Heart right ventricle (tissue), 16 donors: ENCODE data around the gene KIF26B. TPM values are rescaled to one million over a fixed set of nuclear protein-coding genes. Genes with fewer than 3 reads are reported as not detected.

ENCODE experiments used
- ATAC-seq, 8 donors: fragments of 200-7000 bp; cut with Tn5 transposase; one replicate each; pipeline ENCODE4 v1.9.1; 2020; ENCODE audit warnings: mild to moderate bottlenecking in 8 of 8, moderate library complexity in 8 of 8, moderate number of reproducible peaks in 1 of 8
- DNase-seq, 2 donors: peaks; one replicate each; pipeline ENCODE4 v3.0.0-alpha.2; 2020
- H3K27ac ChIP-seq, 10 donors: fragments of 200-600 bp; sonication (generic) in 2 of 10; one replicate each; pipeline versions ENCODE4 v1.5.0 to v1.8.0; 2020 to 2022; ENCODE audit warnings: mild to moderate bottlenecking in 3 of 10
- H3K27me3 ChIP-seq, 7 donors: fragments of 200-600 bp; one replicate each; pipeline ENCODE4 v1.8.0; 2021 to 2022; ENCODE audit warnings: mild to moderate bottlenecking in 2 of 7
- H3K36me3 ChIP-seq, 9 donors: fragments of 200-600 bp; sonication (generic) in 1 of 9; one replicate each; pipeline versions ENCODE4 v1.5.0 to v1.8.0; 2020 to 2022; ENCODE audit warnings: mild to moderate bottlenecking in 2 of 9
- H3K4me1 ChIP-seq, 9 donors: fragments of 200-600 bp; sonication (generic) in 1 of 9; one replicate each; pipeline versions ENCODE4 v1.5.0 to v1.8.0; 2020 to 2022; ENCODE audit warnings: mild to moderate bottlenecking in 4 of 9
- H3K4me3 ChIP-seq, 10 donors: fragments of 200-600 bp; sonication (generic) in 2 of 10; one replicate each; pipeline versions ENCODE4 v1.5.0 to v1.8.0; 2020 to 2022; ENCODE audit warnings: mild to moderate bottlenecking in 7 of 10, moderate library complexity in 2 of 10
- H3K9me3 ChIP-seq, 11 donors: fragments of 200-600 bp in 10 of 11; sonication (generic) in 2 of 11; one replicate each; pipeline versions ENCODE4 v1.5.0 to v1.8.0; 2013 to 2022; ENCODE audit warnings: mild to moderate bottlenecking in 2 of 11, control low read depth in 1 of 11, moderate library complexity in 1 of 11
- WGBS, 2 donors: extraction: QIAGEN DNeasy Blood & Tissue Kit; methylation state at CpG; one replicate each; pipeline ENCODE4 v1.1.7; 2013; ENCODE audit warnings: inconsistent platforms in 1 of 2; 5-methylcytosine and 5-hydroxymethylcytosine counted together
- intact Hi-C, 10 donors: fragments of 100-400 bp; cut with DNase I; formaldehyde crosslinking; loops; one replicate each; pipeline versions ENCODE4 v1.11.1 to v1.14.2; 2022
- polyA plus RNA-seq, 2 donors: library from polyadenylated mRNA; stranded (reverse); fragments of 200-250 nt; gene quantifications; one replicate each; pipeline ENCODE4 v1.2.3, GENCODE V29; 2013
- total RNA-seq, 10 donors: library from RNA; stranded (reverse); fragmentation: NEBNext Ultra II Directional in 3 of 10; extraction: Animal tissue kit (Norgen Biotek cat#: 25700) in 3 of 10; gene quantifications; one replicate each; pipeline versions ENCODE4 v1.2.1 to v1.2.4, GENCODE V29; 2021 to 2023
- TF ChIP-seq, protein P1 (sequence below), 9 donors: fragments of 200-600 bp; sonication (generic) in 2 of 9; IDR thresholded peaks; one replicate each; pipeline versions ENCODE4 v1.5.0 to v1.8.0; 2021 to 2022; ENCODE audit warnings: antibody characterized with exemption in 9 of 9, mild to moderate bottlenecking in 5 of 9, moderate library complexity in 1 of 9
- donor health status: Arrhythmogenic right ventricular cardiomyopathy.
- donor health status: ischemic (EF 13 %, LVEDD 7.1; RV severe dilation, severe dysfunction).
- donor health status: healthy with polysubstance abuse.
- donor health status: DM: no; HTN: yes; CAD: no.
- donor health status: DM: no; HTN: no; CAD: no.
- donor health status: ischemic (EF 25% LVEDD 6.9; RV normal size, moderate dysfunction).
- donor health status: ischemic (EF 25% LVEDD 5.7; RV mildly dilated, moderate dysfunction).
- donor health status: healthy.
- donor health status: DM: yes; HTN: yes; CAD: no.
- donor health status: Ischemic cardiomyopathy.
- donor health status: ischemic (EF 35%, LVEDD 5.7; RV mildly dilated, moderate dysfunction).
- donor health status: nonischemic (EF 11% LVEDD 7.7; RV severe dilation, severe dysfunction).
- donor health status: DM: yes; HTN: yes; CAD: no.
- donor health status: PGD.
- donor health status: ischemic (EF 29% LVEDD 5.4; RV normal size, mild dysfunction).
- donor health status: nonischemic (EF 23%, LVEDD 6.1; RV moderate dilation, normal function).

The KIF26B gene
- total and polyA plus RNA-seq, 12 donors: 0.66 to 8.8 (median 2.8) TPM

DNA sequence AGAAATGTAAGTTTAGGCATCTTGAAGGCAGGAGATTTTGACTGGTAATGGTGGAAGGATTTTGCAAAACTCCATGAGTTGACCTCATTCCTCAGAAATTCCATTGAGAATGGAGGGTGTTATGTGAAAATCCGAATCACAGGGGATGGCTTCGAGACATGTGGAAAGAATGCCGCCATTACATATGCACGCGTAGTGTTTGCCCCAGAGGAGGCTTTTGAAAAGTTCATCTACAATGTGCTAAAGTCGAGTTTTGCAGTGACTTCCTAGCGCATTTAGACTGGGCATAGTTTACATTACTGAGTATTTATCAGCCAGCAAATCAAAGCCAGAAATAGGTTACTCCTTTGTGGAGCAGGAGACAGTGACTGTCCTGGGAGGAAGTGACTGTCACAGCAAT, 307.4 kb downstream of the KIF26B start:
- Histone ChIP-seq H3K27me3 (peaks cover 0 to 30% (median 6%) of the 10 kb centered on the region in 7 donors), H3K27ac (no peak overlapping the region), H3K9me3 (no peaks in the 10 kb centered on the region), H3K36me3 (no peaks in the 10 kb centered on the region), H3K4me3 (no peak overlapping the region), H3K4me1 (peaks cover 0 to 16% (median 0%) of the 10 kb centered on the region in 9 donors)
- intact Hi-C loops: no loop called here
- DNase-seq: no peak
- no peak for ATAC-seq
- TF ChIP-seq, protein P1, sequence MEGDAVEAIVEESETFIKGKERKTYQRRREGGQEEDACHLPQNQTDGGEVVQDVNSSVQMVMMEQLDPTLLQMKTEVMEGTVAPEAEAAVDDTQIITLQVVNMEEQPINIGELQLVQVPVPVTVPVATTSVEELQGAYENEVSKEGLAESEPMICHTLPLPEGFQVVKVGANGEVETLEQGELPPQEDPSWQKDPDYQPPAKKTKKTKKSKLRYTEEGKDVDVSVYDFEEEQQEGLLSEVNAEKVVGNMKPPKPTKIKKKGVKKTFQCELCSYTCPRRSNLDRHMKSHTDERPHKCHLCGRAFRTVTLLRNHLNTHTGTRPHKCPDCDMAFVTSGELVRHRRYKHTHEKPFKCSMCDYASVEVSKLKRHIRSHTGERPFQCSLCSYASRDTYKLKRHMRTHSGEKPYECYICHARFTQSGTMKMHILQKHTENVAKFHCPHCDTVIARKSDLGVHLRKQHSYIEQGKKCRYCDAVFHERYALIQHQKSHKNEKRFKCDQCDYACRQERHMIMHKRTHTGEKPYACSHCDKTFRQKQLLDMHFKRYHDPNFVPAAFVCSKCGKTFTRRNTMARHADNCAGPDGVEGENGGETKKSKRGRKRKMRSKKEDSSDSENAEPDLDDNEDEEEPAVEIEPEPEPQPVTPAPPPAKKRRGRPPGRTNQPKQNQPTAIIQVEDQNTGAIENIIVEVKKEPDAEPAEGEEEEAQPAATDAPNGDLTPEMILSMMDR (IDR thresholded peaks at IDR 0.05): no peak
- WGBS, 2 donors: 85% methylated on average over 7 of the region's 7 CpGs

DNA sequence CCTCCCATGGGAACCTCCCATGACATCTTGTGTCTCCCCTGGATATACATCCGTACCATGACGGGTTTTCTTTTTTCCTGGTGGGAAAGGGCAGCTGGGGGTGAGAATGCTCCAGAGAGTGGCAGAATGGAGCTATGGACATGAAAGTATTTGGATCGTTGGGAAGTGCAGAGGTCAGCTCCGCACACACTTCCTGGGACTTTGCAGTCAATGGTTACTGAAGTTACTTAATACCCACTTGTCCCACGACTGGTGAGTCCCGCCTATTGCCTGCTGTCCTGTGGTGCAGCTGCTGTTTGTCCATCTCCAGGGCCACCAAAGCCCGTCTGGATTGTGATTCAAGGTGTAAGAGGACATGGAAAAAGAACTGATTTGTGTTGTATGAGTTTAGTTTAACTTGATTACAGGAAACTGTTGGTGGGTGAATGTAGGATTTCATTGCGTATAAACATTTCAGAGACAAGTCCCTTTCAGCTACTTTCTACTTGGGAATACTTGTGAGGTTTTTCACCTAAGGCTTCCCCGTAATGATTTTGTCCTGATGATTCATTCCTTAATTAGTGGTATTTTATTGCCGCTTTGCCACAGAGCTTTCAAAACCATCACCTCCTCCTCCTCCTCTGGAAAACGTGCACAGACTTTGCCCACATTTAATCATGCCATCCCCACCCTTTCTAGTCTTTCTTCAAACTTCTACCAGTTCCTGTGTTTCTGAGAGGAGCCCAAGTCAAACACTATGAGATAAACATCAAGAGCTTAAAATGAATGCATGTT, 308.8 kb downstream of the KIF26B start:
- TF ChIP-seq, protein P1 (IDR thresholded peaks at IDR 0.05): no peak
- Histone ChIP-seq H3K9me3 (no peaks in the 10 kb centered on the region), H3K4me3 (no peak overlapping the region), H3K27me3 (peaks cover 0 to 30% (median 6%) of the 10 kb centered on the region in 7 donors), H3K4me1 (peaks cover 0 to 10% (median 0%) of the 10 kb centered on the region in 9 donors), H3K36me3 (no peaks in the 10 kb centered on the region), H3K27ac (no peak overlapping the region)
- no peak for DNase-seq
- intact Hi-C loops: no loop called here
- ATAC-seq: no peak
- WGBS, 2 donors: 85 to 89% methylated on average over 11 of the region's 11 CpGs

DNA sequence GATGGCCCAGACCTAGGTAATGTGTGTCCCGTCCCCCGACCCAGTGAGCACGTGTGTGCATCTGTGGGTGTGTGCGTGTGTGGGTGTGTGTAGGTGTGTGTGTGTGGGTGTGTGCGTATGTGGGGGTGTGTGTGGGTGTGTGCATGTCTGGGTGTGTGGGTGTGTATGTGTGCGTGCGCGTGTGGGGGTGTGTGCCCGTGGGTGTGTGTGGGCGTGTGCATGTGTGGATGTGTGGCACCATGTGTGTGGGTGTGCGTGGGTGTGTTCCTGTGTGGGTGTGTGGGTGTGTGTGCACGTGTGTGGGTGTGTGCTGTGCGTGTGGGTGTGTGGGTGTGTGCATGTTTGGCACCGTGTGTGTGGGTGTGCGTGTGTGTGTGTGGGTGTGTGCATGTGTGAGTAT, 309.5 kb downstream of the KIF26B start:
- Histone ChIP-seq H3K27me3 (peaks cover 0 to 30% (median 6%) of the 10 kb centered on the region in 7 donors), H3K36me3 (no peaks in the 10 kb centered on the region), H3K4me3 (no peak overlapping the region), H3K27ac (no peak overlapping the region), H3K9me3 (no peaks in the 10 kb centered on the region), H3K4me1 (peaks cover 0 to 3% (median 0%) of the 10 kb centered on the region in 9 donors)
- ATAC-seq (peak in 2 of 8 donors; percentile 29 to 38), DNase-seq (no peak)
- intact Hi-C loops: no loop called here
- TF ChIP-seq, protein P1 (IDR thresholded peaks at IDR 0.05): no peak
- 93 to 95% methylated on average over 15 of the region's 15 CpGs for WGBS, 2 donors

DNA sequence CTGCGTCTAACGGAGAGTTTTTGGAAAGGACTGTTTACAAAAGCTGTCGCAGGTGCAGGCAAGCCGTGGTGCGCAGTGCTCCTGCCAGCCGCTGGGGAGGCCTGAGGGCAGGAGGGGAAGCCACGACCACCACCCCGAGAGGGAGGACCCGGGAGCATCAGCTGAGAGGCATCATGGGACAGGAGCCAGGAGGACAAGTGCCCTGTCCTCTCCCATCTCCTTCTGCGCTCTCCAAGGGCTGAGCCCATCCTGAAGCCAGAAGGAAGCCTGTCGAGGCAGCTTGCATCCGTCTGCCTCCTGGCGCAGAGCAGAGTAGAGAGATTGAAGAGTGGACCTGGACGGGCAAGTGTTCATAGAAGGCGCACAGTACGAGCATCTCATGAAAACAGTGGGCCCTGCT, 310.9 kb downstream of the KIF26B start:
- H3K27ac ChIP-seq: no peak overlapping the region
- no peaks in the 10 kb centered on the region for H3K36me3 ChIP-seq
- 82 to 85% methylated on average over 16 of the region's 16 CpGs for WGBS, 2 donors
- ATAC-seq: no peak
- H3K27me3 ChIP-seq: peaks cover 0 to 24% (median 6%) of the 10 kb centered on the region in 7 donors
- intact Hi-C loops: no loop called here
- H3K4me3 ChIP-seq: no peak overlapping the region
- no peaks in the 10 kb centered on the region for H3K9me3 ChIP-seq
- no peaks in the 10 kb centered on the region for H3K4me1 ChIP-seq
- no peak for DNase-seq
- TF ChIP-seq, protein P1 (IDR thresholded peaks at IDR 0.05): no peak
